ENCODE results near the gene PCDHA4.

DNA sequence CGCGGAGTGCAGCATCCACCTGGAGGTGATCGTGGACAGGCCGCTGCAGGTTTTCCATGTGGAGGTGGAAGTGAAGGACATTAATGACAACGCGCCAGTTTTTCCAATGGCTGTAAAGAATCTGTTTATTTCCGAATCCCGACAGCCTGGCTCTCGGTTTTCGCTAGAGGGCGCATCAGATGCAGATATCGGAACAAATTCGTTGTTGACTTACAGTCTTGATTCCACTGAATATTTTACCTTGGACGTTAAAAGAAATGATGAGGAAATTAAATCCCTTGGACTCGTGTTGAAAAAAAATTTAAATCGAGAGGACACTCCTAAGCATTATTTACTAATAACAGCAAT, 5.4 kb upstream of the PCDHA4 start:
- TF ChIP-seq, protein P1, sequence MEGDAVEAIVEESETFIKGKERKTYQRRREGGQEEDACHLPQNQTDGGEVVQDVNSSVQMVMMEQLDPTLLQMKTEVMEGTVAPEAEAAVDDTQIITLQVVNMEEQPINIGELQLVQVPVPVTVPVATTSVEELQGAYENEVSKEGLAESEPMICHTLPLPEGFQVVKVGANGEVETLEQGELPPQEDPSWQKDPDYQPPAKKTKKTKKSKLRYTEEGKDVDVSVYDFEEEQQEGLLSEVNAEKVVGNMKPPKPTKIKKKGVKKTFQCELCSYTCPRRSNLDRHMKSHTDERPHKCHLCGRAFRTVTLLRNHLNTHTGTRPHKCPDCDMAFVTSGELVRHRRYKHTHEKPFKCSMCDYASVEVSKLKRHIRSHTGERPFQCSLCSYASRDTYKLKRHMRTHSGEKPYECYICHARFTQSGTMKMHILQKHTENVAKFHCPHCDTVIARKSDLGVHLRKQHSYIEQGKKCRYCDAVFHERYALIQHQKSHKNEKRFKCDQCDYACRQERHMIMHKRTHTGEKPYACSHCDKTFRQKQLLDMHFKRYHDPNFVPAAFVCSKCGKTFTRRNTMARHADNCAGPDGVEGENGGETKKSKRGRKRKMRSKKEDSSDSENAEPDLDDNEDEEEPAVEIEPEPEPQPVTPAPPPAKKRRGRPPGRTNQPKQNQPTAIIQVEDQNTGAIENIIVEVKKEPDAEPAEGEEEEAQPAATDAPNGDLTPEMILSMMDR (IDR thresholded peaks at IDR 0.05), result no peak
- TF ChIP-seq POLR2AphosphoS5 (IDR thresholded peaks at IDR 0.05) (no peak), EP300 (IDR thresholded peaks at IDR 0.05) (no peak)
